D721Med (cell line): Measurements from ENCODE around the gene DTX1.

Experiments used
- DNase-seq: peaks from one replicate; pipeline ENCODE4 v3.0.0; 2011; ENCODE audit warnings: low spot score; ENCODE audit not compliant: insufficient read length
- FAIRE-seq: peaks from 2 replicates; lab custom pipeline; 2011; peaks lifted over from hg19 to GRCh38; lab: Jason Lieb, UNC
- CTCF ChIP-seq: IDR thresholded peaks from 2 replicates; pipeline ENCODE4 v1.5.1; 2012; ENCODE audit warnings: mild to moderate bottlenecking, control low read depth; ENCODE audit not compliant: insufficient read depth; ENCODE audit errors: missing control alignments

DTX1 gene

GRCh38 chr12:113101751-113102150 is 45.2 kb downstream of the DTX1 start:
- no peak for DNase-seq
- no peak for FAIRE-seq
- no peak for TF ChIP-seq CTCF

GRCh38 chr12:113102811-113103210 is 46.3 kb downstream of the DTX1 start:
- no peak for FAIRE-seq
- TF ChIP-seq CTCF = no peak

DNA sequence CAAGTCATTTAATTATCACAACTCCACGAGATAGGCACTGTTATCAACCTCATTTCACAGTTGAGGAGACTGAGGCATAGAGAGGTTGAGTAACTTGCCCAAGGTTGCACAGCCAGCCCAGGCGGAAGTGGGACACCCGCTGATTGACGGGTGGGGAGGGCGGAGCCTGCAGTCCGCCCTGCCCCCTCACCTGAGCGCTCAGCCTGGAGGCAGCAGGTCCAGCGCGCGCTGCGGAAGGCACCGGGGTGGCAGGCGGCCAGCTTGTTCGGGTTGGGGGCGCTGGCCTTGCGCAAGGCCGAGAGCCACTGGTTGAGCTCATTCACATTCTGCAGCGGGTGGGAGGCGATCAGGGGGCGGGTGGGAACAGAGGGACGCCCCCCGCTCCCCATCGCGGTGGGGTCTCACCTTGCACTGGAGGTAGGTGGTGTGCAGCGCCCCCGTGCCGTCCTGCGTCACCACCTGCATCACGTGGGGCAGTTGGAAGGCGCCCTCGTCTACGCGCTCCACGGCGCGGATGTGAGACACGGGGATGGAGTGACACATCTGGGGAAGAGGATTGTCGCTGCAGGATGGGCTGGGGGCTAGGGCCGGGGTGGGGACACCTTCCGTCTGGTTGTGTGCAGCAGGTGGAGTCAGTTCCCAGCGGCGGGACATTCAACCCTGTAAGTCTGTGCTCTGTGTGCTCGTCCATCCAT is 47.4 kb downstream of the DTX1 start:
- DNase-seq = no peak
- no peak for TF ChIP-seq CTCF
- no peak for FAIRE-seq

More at GRCh38 chr12:113102811-113103210, 46.3 kb downstream of the DTX1 start:
- DNase-seq = no peak

DNA sequence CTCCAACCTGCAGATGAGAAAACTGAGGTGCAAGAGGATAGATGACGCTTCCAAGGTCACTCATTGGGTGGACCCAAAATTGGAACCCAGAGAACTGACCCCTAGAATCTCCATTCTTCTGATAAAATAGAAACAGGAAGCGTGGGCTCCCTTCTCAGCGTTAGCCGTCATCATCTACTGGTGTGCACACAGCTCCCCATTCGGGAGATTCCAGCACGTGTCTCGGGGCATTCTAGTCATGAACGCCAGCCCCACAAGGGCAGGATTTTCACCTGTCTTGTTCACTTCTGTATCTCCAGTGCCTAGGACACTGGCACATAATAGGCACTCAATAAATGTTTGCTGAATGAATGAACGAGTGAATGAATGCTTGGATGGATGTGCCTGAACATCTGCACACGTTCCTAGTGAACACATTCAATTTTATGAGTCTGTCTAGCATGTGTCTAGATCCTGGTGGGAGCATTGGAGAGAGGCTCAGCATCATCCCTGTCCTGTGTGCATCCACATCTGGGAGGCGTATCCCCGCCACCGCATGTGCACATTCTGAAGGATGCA is 48.5 kb downstream of the DTX1 start:
- FAIRE-seq = no peak
- TF ChIP-seq CTCF = no peak
- DNase-seq = no peak

- no peak for FAIRE-seq
Observed at GRCh38 chr12:113105606-113106271, 49.2 kb downstream of the DTX1 start.

GRCh38 chr12:113106361-113106760 is 49.8 kb downstream of the DTX1 start:
- no peak for TF ChIP-seq CTCF
- no peak for DNase-seq
- FAIRE-seq = no peak

More at GRCh38 chr12:113105606-113106271, 49.2 kb downstream of the DTX1 start:
- no peak for DNase-seq
- TF ChIP-seq CTCF = no peak
